HG03575 (cell line): ENCODE data around the gene MYL10.
"Not testable (repeated sequence)": the region's sequence is repeated elsewhere in the genome, so short reads cannot be mapped to it uniquely, and the experiment has no call there.

Experiments
- ATAC-seq: cut with Tn5 transposase; IDR thresholded peaks from one replicate; pipeline ENCODE4 v1.9.1; 2021; ENCODE audit not compliant: unreplicated experiment, insufficient number of reproducible peaks, low FRiP score; ENCODE audit errors: extremely low read depth

The MYL10 gene

DNA sequence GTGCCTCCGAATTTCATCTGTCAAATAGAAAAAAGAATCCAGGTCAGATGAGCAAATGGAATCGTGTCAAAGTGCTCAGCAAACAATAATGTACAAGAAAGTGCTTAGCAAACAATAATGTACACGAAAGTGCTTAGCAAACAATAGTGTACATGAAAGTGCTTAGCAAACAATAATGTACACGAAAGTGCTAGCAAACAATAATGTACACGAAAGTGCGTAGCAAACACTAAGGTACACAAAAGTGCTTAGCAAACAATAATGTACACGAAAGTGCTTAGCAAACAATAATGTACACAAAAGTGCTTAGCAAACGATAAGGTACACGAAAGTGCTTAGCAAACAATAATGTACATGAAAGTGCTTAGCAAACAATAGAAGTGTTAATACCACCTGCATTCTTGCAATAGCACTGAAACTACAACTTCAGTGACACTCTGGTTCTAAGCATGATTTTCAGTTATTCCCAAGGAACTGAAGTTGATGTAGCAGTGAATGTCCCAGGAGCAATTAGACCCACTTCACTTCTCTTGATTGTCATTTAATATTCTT, 33.4 kb upstream of the MYL10 start:
- no peak for ATAC-seq

DNA sequence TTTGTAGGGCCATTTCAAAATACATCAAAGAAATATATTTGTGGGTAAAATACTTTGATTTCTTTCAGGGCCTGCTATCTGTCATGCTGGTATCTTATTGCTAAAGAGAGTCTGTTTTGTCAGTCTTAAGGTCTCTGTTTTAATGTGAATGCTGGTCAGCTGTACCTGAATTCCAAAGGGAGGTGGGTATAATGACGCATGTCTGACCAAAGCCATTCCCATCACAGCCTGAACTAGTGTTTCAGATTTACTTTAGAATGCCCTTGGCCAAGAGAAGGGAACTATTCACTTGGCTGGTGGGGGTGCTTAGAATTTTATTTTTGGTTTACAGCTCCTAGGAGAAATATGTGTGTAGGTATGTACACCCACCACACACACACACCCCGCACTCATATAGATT, 30.6 kb upstream of the MYL10 start:
- no peak for ATAC-seq

DNA sequence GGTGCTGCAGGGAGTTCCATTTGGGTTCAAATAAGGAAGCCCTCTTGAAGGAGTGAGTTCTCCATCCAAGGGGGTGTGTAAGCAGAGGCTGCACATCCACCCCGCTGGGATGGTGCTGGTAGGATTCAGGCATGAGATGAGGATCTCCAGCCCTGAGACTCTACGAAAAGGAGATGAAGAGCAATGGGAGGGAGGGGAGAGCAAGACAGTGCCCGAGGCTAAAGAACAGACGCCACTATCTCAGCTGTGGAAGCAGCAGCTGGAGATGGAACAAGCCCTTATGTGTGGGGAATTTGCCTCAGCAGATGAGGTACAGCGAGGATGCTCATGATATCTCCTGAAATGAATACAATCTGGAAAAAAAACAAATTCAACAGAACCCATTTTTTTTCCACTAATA, 28.1 kb upstream of the MYL10 start:
- no peak for ATAC-seq

DNA sequence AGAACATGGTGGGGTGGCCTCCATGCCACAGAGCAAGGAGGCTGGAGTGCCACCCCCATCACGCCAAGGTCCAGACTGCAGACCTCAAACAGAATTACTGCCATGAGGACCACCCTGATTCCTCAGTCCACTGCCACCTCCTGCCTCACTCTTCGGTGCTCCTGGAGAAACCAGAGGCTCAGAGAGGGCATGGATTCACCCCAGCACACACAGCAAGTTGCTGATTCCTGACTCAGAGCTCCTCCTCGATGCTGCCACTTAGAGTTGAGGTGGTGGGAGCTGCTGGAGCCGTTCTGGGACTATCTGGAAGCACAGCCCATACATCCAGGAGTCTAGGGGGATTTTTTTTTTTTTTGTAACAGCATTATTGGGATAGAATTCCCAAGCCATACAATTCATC, 22.0 kb upstream of the MYL10 start:
- ATAC-seq: no peak

DNA sequence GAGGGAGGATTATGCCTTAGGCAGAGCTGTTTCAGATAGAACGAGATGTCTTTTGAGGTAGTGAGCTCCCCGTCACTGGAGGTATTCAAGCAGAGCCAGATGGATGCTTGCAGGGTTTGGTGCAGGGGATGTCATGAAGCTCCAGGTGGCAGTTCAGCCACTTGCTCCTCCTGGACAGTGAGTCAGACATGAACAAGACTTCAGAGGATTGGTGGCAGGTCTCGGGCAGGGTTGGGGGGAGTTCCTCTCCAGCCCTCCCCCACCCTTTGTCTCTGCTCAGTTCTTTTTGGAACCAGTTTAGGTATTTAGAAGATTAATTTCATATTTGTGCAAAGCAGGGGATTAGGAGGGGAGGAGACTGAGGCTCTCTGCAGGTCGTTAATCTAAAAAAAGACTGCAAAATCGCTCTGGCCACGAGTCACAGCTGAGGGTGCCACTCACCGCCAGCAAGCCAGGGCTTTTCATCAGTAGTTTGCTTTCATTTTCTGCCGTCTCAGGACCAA, 21.5 kb upstream of the MYL10 start:
- ATAC-seq: no peak

DNA sequence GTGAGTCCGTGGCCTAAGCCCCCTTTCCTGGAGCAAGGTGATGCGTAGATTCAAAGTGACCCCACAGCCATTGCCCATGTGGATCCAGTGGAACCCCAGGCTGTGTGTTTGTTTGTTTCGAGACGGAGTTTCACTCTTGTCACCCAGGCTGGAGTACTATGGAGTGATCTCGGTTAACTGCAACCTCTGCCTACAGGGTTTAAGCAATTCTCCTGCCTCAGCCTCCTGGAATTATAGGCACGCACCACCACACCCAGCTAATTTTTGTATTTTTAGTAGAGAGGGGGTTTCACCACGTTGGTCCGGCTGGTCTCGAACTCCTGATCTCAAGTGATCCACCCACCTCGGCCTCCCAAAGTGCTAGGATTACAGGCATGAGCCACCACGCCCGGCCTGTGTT, 18.8 kb upstream of the MYL10 start:
- ATAC-seq: not testable (repeated sequence)

DNA sequence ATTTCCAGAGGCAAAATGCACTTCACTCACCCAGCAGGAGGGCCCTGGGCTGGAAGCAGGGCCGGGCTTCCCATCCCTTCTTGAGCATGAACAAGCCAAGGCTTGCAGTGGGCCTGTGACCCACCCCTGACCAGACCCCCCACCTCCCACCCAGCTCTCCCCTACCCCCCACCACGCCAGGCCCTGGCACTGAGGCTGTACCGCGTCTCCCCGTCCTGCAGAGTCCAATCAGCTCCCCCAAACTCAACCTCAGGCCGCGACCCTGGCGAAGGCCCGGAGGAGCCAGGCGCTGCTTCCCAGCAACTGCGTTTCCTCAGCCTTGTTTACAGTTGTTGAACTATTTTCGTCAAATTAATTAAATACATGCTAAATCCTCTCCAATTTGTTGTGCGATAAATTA, 16.9 kb upstream of the MYL10 start:
- no peak for ATAC-seq

DNA sequence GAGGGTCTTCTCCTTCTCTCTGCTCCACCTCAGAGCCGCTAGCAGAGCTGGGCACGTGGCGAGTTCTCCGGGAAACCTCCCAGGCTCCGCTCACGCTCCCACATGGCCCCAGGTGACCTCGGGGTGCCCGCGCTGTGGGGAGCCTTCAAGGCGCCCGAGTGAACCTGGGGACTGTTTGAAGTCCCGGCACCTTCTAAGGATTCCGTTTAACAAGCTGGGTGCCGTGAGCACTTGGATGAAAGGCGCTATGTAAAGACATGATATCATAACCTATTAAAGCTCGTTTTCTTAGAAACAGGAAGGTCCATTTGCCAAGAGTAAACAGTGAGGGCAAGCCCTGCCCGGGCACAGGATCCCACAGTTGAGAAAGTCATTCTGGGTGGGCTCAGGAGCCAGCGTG, 15.8 kb upstream of the MYL10 start:
- no peak for ATAC-seq

DNA sequence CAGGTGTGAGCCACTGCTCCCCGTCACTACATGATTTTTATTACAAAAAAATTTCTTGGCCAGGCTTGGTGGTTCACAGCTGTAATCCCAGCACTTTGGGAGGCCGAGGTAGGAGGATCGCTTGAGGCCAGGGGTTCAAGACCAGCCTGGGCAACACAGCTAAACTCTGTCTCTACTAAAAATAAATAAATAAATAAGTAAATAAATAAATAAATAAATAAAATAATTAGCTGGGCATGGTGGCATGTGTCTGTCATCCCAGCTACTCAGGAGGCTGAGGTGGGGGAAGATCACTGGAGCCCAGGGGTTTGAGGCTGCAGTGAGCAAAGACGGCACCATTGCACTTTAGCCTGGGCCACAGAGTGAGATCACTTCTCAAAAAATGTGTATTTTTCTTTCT, 10.0 kb upstream of the MYL10 start:
- not testable (repeated sequence) for ATAC-seq

DNA sequence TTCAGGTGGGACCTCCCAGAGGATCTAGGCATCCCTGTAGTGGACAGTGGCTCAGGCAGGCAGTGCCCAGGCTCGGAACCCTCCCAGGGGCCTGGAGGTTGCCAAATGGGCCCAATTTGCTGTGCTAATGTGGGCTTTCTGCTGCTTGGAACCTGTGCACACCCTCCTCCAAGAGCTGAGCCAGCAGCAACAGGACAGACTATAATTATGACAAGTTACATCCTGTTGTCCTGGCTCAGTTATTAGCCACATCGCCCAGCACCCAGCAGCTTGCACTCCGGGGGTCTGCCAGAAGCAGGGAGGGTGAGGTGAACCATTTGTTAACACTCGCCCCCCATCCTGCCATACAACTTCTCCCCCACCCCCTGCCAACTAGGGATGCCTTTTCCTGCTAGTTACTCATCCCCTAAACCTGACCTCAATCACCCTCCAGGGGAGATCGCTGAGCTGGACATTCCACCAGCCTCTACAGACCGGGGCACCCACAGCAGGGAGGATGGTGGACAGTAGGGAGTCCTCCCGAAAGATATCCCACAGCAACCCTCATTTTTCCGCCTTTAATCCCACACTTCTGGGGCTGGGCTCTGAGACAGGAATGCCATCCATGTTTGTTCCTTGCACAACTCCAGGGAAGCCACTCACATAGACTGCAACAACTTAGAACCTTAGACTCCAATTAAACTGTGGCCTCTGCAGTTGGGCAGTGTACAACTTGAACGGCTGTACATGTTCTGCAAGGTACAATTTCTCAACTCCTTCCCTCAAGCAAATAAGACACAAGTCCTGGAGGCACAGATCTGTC, 7.9 kb upstream of the MYL10 start:
- no peak for ATAC-seq

DNA sequence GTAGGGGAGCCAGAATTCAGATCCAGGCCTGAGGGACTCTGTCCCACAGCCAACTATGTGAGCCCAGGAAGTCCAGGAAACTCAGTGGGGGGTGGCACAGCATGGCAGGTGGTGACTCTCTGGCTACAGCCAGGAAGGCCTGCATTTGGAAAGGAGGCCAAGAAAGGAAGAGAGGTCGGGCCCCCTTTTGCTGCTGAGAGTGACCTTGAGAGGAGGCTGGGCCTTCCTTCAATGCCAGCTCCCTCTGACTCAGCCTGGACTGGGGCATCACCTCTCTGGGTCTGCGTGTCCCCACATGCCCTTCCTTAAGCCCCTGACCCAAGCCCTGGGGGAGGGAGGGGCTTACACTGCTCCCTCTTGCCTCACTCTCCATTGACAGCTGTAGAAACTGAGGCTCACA, 6.4 kb upstream of the MYL10 start:
- no peak for ATAC-seq

DNA sequence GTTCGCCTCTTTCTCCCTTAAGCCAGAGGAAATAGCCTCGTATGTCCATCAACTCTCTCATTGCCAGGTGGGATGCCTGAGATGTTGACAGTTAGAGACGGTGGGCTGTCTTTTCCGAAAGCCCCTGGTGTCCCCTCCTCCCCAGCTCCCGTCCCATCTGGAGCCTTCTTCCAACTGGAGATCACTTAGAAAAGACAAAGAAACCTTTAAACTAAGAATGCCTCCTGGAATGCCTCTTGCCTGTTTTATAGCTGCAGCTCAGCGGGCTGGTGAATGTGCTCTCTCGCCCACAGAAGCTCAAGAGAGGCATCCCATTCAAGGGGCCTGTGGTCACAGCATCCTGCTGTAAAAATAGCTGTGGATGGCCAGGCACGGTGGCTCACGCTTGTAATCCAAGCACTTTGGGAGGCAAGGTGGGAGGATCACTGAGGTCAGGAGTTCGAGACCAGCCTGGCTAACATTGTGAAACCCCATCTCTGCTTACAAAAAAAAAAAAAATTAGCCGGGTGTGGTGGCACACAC, 5.2 kb upstream of the MYL10 start:
- no peak for ATAC-seq

DNA sequence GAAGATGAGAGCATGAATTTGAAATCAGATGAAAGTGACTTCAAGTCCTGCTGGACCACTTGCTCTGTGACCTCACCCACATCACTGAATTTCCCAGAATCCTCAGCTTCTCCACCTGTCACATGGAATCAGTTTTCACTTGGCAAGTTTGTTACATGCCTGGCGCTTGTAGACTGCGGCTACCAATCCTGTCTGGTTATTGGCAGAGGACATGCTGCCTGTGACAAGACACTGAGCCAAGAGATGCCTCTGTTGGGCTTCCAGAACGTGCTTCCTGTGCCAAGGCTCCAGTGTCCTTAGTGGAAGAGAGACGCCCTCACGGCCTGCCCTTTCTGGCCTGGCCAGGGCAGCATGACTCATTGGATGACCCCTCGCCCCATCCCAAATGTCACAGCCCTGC, 4.4 kb upstream of the MYL10 start:
- ATAC-seq: no peak

DNA sequence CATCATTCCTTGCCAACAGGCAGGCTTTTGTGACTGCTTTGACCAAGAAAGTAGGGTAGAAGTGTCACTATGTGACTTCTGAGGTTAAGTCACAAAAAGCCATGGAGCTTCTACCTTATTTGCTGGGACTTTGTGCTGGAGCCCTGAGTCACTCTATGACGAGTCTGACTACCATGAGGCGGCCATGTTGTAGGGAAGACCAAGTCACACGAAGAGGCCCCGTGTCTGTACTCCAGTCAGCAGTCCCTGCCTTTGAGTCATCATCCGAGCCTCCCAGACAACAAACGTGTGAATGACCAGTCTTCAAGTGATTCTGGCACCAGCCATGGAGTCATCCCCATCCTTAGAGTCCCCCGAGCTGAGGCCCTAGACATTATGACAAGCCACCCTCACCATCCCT, 3.5 kb upstream of the MYL10 start:
- no peak for ATAC-seq

DNA sequence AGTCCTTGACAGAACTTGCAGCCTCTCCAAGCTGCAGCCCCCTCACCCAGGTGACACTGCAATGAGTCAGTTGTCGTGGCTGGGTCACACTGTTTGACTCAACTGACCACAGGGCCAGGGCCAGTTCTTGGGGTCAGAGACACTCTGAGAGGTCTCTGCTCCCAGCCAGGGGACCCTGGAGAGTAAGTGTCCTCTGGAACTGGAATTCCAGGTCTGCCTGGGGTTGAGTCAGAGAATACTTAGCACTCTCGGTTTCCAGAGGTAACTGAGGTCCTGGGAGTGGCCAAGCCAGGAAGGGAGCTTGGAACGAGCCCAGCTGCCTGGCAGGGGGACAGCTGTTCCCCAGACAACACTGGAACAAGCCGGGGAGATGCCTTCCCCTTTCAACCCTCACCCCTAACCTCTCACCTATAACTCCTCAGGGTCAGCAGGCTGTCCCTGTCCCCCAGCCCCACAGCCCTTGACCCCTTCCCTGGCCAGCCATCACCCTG, 2.2 kb upstream of the MYL10 start:
- ATAC-seq: no peak

DNA sequence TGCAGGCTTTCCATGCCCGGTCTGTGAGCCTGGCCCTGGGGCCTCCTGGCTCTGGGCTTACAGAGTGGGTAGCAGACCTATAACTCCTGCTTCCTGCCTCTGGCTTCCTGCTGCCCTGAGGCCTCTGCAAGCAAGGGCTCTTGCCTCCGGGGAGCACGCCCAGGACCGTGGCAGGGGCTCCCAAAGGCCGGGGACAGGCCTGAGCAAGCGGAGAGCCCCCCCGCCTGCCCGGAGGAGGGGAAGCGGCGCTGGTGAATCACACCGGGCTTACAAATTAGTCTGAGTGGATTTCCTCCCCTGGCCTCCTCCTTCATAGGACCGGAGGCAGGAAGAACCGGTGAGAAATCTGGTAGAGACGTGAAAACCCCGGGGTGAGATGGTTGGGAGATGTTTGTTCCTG, 1.5 kb upstream of the MYL10 start:
- ATAC-seq: no peak

DNA sequence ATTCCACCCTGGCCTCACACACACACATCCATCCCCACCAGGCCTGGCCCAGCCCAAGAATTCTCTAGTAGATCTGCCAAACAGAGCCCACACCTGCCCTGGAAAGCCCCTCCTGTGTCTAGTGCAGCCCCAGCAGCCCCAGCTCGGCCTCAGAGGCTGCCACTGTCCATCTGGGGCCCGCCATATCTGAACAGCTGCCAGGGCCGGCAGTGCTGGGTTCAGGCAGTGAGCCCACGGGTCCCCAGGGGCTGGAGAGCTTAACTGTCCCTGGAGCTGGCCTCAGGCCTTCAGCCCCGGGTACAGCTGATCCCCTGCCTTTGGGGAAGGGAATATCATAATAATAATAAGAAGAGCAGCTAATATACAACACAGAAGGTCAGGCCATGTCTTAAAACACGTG, 574 bp downstream of the MYL10 start:
- no peak for ATAC-seq

DNA sequence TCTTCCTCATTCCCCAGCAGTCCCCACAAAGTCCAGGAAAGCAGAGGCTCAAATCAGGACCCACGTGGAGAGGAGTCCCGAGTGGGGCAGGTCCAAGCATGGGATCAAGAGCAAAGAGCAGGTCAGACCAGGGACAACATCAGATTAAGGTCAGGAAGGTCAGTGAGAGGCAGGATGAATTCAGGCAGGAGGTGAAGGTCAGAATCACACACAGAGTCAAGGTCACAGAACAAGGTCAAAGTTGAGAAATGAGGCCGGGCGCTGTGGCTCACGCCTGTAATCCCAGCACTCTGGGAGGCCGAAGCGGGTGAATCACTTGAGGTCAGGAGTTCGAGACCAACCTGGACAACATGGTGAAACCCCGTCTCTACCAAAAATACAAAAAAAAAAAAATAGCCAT, 2.3 kb downstream of the MYL10 start:
- ATAC-seq: no peak

DNA sequence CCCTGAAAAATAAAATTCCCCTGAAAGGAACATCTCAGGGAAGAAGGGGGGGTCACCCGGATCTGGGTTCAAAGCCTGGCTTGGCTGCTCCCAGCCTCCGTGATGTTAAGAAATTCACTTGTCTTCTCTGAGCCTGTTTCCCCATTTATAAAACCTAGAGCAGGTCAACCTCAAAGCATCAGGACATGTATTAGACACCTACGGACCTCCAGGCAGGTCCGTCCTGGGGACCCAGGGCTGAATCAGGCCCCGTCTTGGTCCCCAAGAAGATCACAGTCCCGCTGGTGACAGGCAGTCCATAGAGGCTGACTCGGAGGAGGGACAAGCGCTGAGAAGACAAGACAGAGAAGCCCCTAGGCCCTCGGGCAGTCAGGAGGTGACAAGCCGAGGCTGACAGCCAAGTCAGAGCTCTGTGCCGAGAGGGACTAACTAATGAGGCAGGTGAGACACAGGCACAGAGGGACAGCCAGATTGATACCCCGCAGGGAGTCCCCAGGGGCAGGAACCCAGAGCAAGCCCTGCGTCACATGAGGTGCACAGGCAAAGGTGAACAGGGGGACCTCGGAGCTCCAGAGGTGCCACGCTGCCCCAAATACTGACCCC, 2.9 kb downstream of the MYL10 start:
- no peak for ATAC-seq
